ENCODE data around the gene PPL. TPM values are rescaled to one million over a fixed set of nuclear protein-coding genes. Genes with fewer than 3 reads are reported as not detected.

The PPL gene
- total RNA-seq, 4 donors from 2014 or later = 55.5 to 84.9 (median 72.0) TPM

GRCh38 chr16:4904942-4905615, 31.9 kb downstream of the PPL start:
- Histone ChIP-seq H3K4me1 (no peaks in the 10 kb centered on the region), H3K27me3 (no peaks in the 10 kb centered on the region), H3K36me3 (peaks cover 5 to 7% of the 10 kb centered on the region in 2 donors), H3K9me3 (no peaks in the 10 kb centered on the region), H3K4me3 (replicated peaks in 1 of 3) (no peak overlapping the region), H3K27ac (no peak overlapping the region)
- DNase-seq = no peak
- 89 to 91% methylated on average over 13 to 14 of the region's 14 CpGs for WGBS, 2 donors
- intact Hi-C loops (cut with DNase I) = no loop called here
- TF ChIP-seq CTCF (IDR thresholded peaks at IDR 0.05) (no peak), POLR2A (IDR thresholded peaks at IDR 0.05) (no peak)

GRCh38 chr16:4904108-4904941, 32.6 kb downstream of the PPL start:
- peaks cover 5 to 12% of the 10 kb centered on the region in 2 donors for H3K36me3 ChIP-seq
- H3K9me3 ChIP-seq = no peaks in the 10 kb centered on the region
- no peak overlapping the region for H3K27ac ChIP-seq
- 78% methylated on average over 16 of the region's 16 CpGs for WGBS, 2 donors
- no peak for TF ChIP-seq POLR2A (IDR thresholded peaks at IDR 0.05)
- no peak for TF ChIP-seq CTCF (IDR thresholded peaks at IDR 0.05)
- intact Hi-C loops (cut with DNase I) = no loop called here
- no peaks in the 10 kb centered on the region for H3K4me1 ChIP-seq
- no peak for DNase-seq
- H3K4me3 ChIP-seq (replicated peaks in 1 of 3) = no peak overlapping the region
- no peaks in the 10 kb centered on the region for H3K27me3 ChIP-seq

- intact Hi-C loops (cut with DNase I) = no loop called here
- H3K4me1 ChIP-seq = no peaks in the 10 kb centered on the region
- no peaks in the 10 kb centered on the region for H3K27me3 ChIP-seq
- H3K36me3 ChIP-seq = peaks cover 14 to 22% of the 10 kb centered on the region in 2 donors
- H3K27ac ChIP-seq = no peak overlapping the region
- 93 to 97% methylated on average over 13 of the region's 13 CpGs for WGBS, 2 donors
- no peak for DNase-seq
- no peaks in the 10 kb centered on the region for H3K9me3 ChIP-seq
- no peak overlapping the region for H3K4me3 ChIP-seq (replicated peaks in 1 of 3)
- TF ChIP-seq POLR2A (IDR thresholded peaks at IDR 0.05) = no peak
- TF ChIP-seq CTCF (IDR thresholded peaks at IDR 0.05) = no peak
These were observed 34.9 kb downstream of the PPL start for GRCh38 chr16:4902038-4902437.

GRCh38 chr16:4900750-4901149, 36.2 kb downstream of the PPL start:
- intact Hi-C loops (cut with DNase I) = no loop called here
- Histone ChIP-seq H3K36me3 (peaks cover 14 to 22% of the 10 kb centered on the region in 2 donors), H3K4me1 (no peaks in the 10 kb centered on the region), H3K9me3 (no peaks in the 10 kb centered on the region), H3K27ac (no peak overlapping the region), H3K27me3 (no peaks in the 10 kb centered on the region), H3K4me3 (replicated peaks in 1 of 3) (no peak overlapping the region)
- TF ChIP-seq POLR2A (IDR thresholded peaks at IDR 0.05) (no peak), CTCF (IDR thresholded peaks at IDR 0.05) (no peak)
- 89 to 91% methylated on average over 10 to 11 of the region's 11 CpGs for WGBS, 2 donors
- no peak for DNase-seq

GRCh38 chr16:4900036-4900435, 36.9 kb downstream of the PPL start:
- no peaks in the 10 kb centered on the region for H3K9me3 ChIP-seq
- no peaks in the 10 kb centered on the region for H3K27me3 ChIP-seq
- H3K4me3 ChIP-seq (replicated peaks in 1 of 3) = no peak overlapping the region
- TF ChIP-seq CTCF (IDR thresholded peaks at IDR 0.05) (no peak), POLR2A (IDR thresholded peaks at IDR 0.05) (no peak)
- WGBS, 2 donors = 61 to 76% methylated on average over 8 of the region's 8 CpGs
- no peaks in the 10 kb centered on the region for H3K4me1 ChIP-seq
- H3K27ac ChIP-seq = no peak overlapping the region
- peaks cover 21 to 26% of the 10 kb centered on the region in 2 donors for H3K36me3 ChIP-seq
- intact Hi-C loops (cut with DNase I) = no loop called here
- DNase-seq = no peak
